Measurements from ENCODE around the gene RAB11B.
"Not testable (repeated sequence)": the region's sequence is repeated elsewhere in the genome, so short reads cannot be mapped to it uniquely, and the experiment has no call there.

RAB11B gene

GRCh38 chr19:8425331-8425730 lies 35.2 kb downstream of the RAB11B start:
- DNase-seq, result not testable (repeated sequence)

GRCh38 chr19:8426283-8426682 lies 36.1 kb downstream of the RAB11B start:
- DNase-seq, result no peak

- no peak for DNase-seq
These were observed 38.9 kb downstream of the RAB11B start for GRCh38 chr19:8429044-8429443.

- DNase-seq, result no peak
These were observed 39.7 kb downstream of the RAB11B start for GRCh38 chr19:8429826-8430225.

GRCh38 chr19:8430650-8431049 lies 40.5 kb downstream of the RAB11B start:
- DNase-seq, result no peak

GRCh38 chr19:8438236-8438635 lies 48.1 kb downstream of the RAB11B start:
- no peak for DNase-seq

- DNase-seq, result no peak
These were observed 51.8 kb downstream of the RAB11B start for GRCh38 chr19:8441725-8442544.

GRCh38 chr19:8444140-8444676 lies 54.0 kb downstream of the RAB11B start:
- not testable (repeated sequence) for DNase-seq

- peak; percentile 87 to 100 (median 98) for DNase-seq
These were observed 54.7 kb downstream of the RAB11B start, which contains the start of gene HNRNPM for GRCh38 chr19:8444677-8445487. Gene HNRNPM, plus strand, starts transcription at chr19:8444975. Its CDS starts 24 bp downstream, at chr19:8444999.

- DNase-seq, result peak in 28 of 58 donors; percentile 2 to 56 (median 20)
These were observed 55.4 kb downstream of the RAB11B start for GRCh38 chr19:8445488-8446001.

GRCh38 chr19:8446061-8446709 lies 56.0 kb downstream of the RAB11B start:
- no peak for DNase-seq

GRCh38 chr19:8449830-8450229 lies 59.7 kb downstream of the RAB11B start:
- DNase-seq, result no peak

- no peak for DNase-seq
These were observed 61.2 kb downstream of the RAB11B start for GRCh38 chr19:8451377-8451776.

- no peak for DNase-seq
These were observed 61.7 kb downstream of the RAB11B start for GRCh38 chr19:8451885-8452284.

GRCh38 chr19:8452446-8453123 lies 62.4 kb downstream of the RAB11B start:
- no peak for DNase-seq

- DNase-seq, result no peak
These were observed 63.5 kb downstream of the RAB11B start for GRCh38 chr19:8453616-8454015.

Data from anterior cingulate cortex (tissue), 58 donors.